ENCODE results near the gene PAPPA2. TPM values are rescaled to one million over a fixed set of nuclear protein-coding genes. Genes with fewer than 3 reads are reported as not detected.
"Not testable (repeated sequence)": the region's sequence is repeated elsewhere in the genome, so short reads cannot be mapped to it uniquely, and the experiment has no call there.

PAPPA2 gene
- total and polyA plus RNA-seq, 2 of the 4 experiments (the other 2 are of a cell fraction): 0.10 to 0.18 TPM

- Histone ChIP-seq H3K56ac (ENCODE audit: extremely low read depth, insufficient read depth, low read length) (no peak overlapping the region), H3K27me3 (ENCODE audit: control insufficient read depth, insufficient read depth, low read length) (no peaks in the 10 kb centered on the region), H4K91ac (ENCODE audit: insufficient read depth, low read depth, low read length) (no peak overlapping the region), H2BK15ac (ENCODE audit: low read depth, low read length) (no peak overlapping the region), H2AK5ac (ENCODE audit: low read depth, low read length) (no peak overlapping the region), H3K36me3 (ENCODE audit: control insufficient read depth, insufficient read depth, low read length) (no peaks in the 10 kb centered on the region), H3K27ac (ENCODE audit: insufficient read depth, low read length) (no peak overlapping the region), H3K18ac (ENCODE audit: low read depth, low read length) (no peak overlapping the region), H2BK5ac (ENCODE audit: low read depth, low read length, poor library complexity, severe bottlenecking) (no peak overlapping the region), H3K9me3 (ENCODE audit: control insufficient read depth, insufficient read depth, low read length) (no peaks in the 10 kb centered on the region), H3K4me3 (ENCODE audit: insufficient read depth, low read depth, low read length) (no peak overlapping the region), H2BK20ac (ENCODE audit: low read depth, low read length) (no peak overlapping the region), H2AFZ (replicated peaks; ENCODE audit: low read length, poor library complexity) (no peak overlapping the region), H2BK120ac (ENCODE audit: low read depth, low read length) (no peak overlapping the region), H3K23ac (ENCODE audit: low read depth, low read length) (no peak overlapping the region), H3K14ac (replicated peaks; ENCODE audit: low read depth, low read length) (no peak overlapping the region), H4K20me1 (ENCODE audit: insufficient read depth, low read length) (no peaks in the 10 kb centered on the region), H3K4ac (ENCODE audit: low read depth, low read length) (no peak overlapping the region), H2AK9ac (replicated peaks; ENCODE audit: low read depth, low read length, poor library complexity) (no peak overlapping the region), H3K4me1 (ENCODE audit: control insufficient read depth, insufficient read depth, low read length) (no peaks in the 10 kb centered on the region), H3K79me1 (ENCODE audit: low read depth in 1 of 2, low read length in 2 of 2) (no peaks in the 10 kb centered on the region), H4K8ac (ENCODE audit: low read depth in 2 of 2, low read length in 2 of 2) (no peak overlapping the region), H3K9ac (ENCODE audit: low read depth, low read length) (no peak overlapping the region), H3K9me1 (ENCODE audit: insufficient read depth, low read length) (no peaks in the 10 kb centered on the region), H4K5ac (ENCODE audit: low read depth, low read length) (no peak overlapping the region), H3K4me2 (ENCODE audit: low read depth, low read length) (no peak overlapping the region)
- BruUV-seq (replicated peaks): no TSS peak
- DNase-seq (no peak), ATAC-seq (ENCODE audit: low read depth) (no peak)
- TF ChIP-seq USF2 (IDR thresholded peaks at IDR 0.05; ENCODE audit: low read depth, low read length): no peak
- CTCF ChIA-PET: no interaction called here
- POLR2A ChIA-PET (ENCODE audit: unreplicated experiment): no interaction called here
- intact Hi-C loops (cut with micrococcal nuclease) (loop anchor here (1.0 to 10.0 kb wide), 3 partner anchors 131 to 1384 kb away; no protein-coding TSS in a partner anchor), dilution Hi-C loops (cut with HindIII; ENCODE audit: low sequenced_read_pairs, unreplicated experiment) (no loop called here), in situ Hi-C loops (cut with MboI; ENCODE audit: low sequenced_read_pairs) (no loop called here)
- 92 to 100% methylated on average over 1 to 2 of the region's 4 CpGs for WGBS, 2 experiments (ENCODE audit: extremely low coverage in 2 of 2, insufficient read length in 1 of 2)
These were observed 97.7 kb downstream of the PAPPA2 start for GRCh38 chr1:176560681-176561080.

- in situ Hi-C loops (cut with MboI; ENCODE audit: low sequenced_read_pairs); H4K20me1 ChIP-seq (ENCODE audit: insufficient read depth, low read length); dilution Hi-C loops (cut with HindIII; ENCODE audit: low sequenced_read_pairs, unreplicated experiment); H3K4me1 ChIP-seq (ENCODE audit: control insufficient read depth, insufficient read depth, low read length); H2AK5ac ChIP-seq (ENCODE audit: low read depth, low read length); H3K18ac ChIP-seq (ENCODE audit: low read depth, low read length); CTCF ChIA-PET; H3K9me3 ChIP-seq (ENCODE audit: control insufficient read depth, insufficient read depth, low read length); H2BK120ac ChIP-seq (ENCODE audit: low read depth, low read length); POLR2A ChIA-PET (ENCODE audit: unreplicated experiment); H3K27ac ChIP-seq (ENCODE audit: insufficient read depth, low read length); DNase-seq; H2AFZ ChIP-seq (replicated peaks; ENCODE audit: low read length, poor library complexity); BruUV-seq (replicated peaks); H3K79me1 ChIP-seq (ENCODE audit: low read depth in 1 of 2, low read length in 2 of 2); H4K5ac ChIP-seq (ENCODE audit: low read depth, low read length); H3K14ac ChIP-seq (replicated peaks; ENCODE audit: low read depth, low read length); H3K23ac ChIP-seq (ENCODE audit: low read depth, low read length); H3K4me2 ChIP-seq (ENCODE audit: low read depth, low read length); H3K4ac ChIP-seq (ENCODE audit: low read depth, low read length); H2BK5ac ChIP-seq (ENCODE audit: low read depth, low read length, poor library complexity, severe bottlenecking); H3K9me1 ChIP-seq (ENCODE audit: insufficient read depth, low read length); H3K9ac ChIP-seq (ENCODE audit: low read depth, low read length); H2BK15ac ChIP-seq (ENCODE audit: low read depth, low read length); H3K27me3 ChIP-seq (ENCODE audit: control insufficient read depth, insufficient read depth, low read length); H3K36me3 ChIP-seq (ENCODE audit: control insufficient read depth, insufficient read depth, low read length); H2AK9ac ChIP-seq (replicated peaks; ENCODE audit: low read depth, low read length, poor library complexity); H3K4me3 ChIP-seq (ENCODE audit: insufficient read depth, low read depth, low read length); H3K56ac ChIP-seq (ENCODE audit: extremely low read depth, insufficient read depth, low read length); H2BK20ac ChIP-seq (ENCODE audit: low read depth, low read length); H4K91ac ChIP-seq (ENCODE audit: insufficient read depth, low read depth, low read length); H4K8ac ChIP-seq (ENCODE audit: low read depth in 2 of 2, low read length in 2 of 2); ATAC-seq (ENCODE audit: low read depth): not testable (repeated sequence)
- intact Hi-C loops (cut with micrococcal nuclease): loop anchor here (10.0 kb wide), 1 partner anchor 1383 kb away; no protein-coding TSS in a partner anchor
- no CpG with 5 or more reads among the region's 7 CpGs for WGBS, 2 experiments (ENCODE audit: extremely low coverage in 2 of 2, insufficient read length in 1 of 2)
These were observed 98.8 kb downstream of the PAPPA2 start for GRCh38 chr1:176561761-176562160.
